SK-N-SH (cell line): ENCODE data around the gene KLHL24.

Experiments used
- CTCF ChIP-seq: fragments of 200-600 bp; sonication (generic); IDR thresholded peaks from 2 replicates; pipeline ENCODE4 v1.6.1; 2017; ENCODE audit warnings: antibody characterized with exemption, mild to moderate bottlenecking, moderate library complexity
- EP300 ChIP-seq, 2 experiments: IDR thresholded peaks; 2 replicates each; pipeline versions ENCODE4 v1.4.0 to v1.6.1; 2012; ENCODE audit warnings: borderline replicate concordance in 1 of 2, low read depth in 1 of 2, low read length in 1 of 2
- PBX3 ChIP-seq: IDR thresholded peaks from 2 replicates; pipeline ENCODE4; 2012
- POLR2AphosphoS5 ChIP-seq: IDR thresholded peaks from 2 replicates; pipeline ENCODE4 v1.6.1; 2012; ENCODE audit warnings: low read depth, low read length
- RAD21 ChIP-seq: IDR thresholded peaks from 2 replicates; pipeline ENCODE4 v1.6.1; 2012; ENCODE audit warnings: mild to moderate bottlenecking, low read length
- REST ChIP-seq: IDR thresholded peaks from 2 replicates; pipeline ENCODE4 v1.6.1; 2012; ENCODE audit warnings: mild to moderate bottlenecking, low read depth, low read length, moderate library complexity
- TAF1 ChIP-seq: IDR thresholded peaks from 2 replicates; pipeline ENCODE4 v1.6.1; 2012; ENCODE audit warnings: low read depth, mild to moderate bottlenecking, low read length, moderate library complexity, borderline replicate concordance
- TEAD4 ChIP-seq: IDR thresholded peaks from 2 replicates; pipeline ENCODE4 v1.4.0; 2012; ENCODE audit warnings: mild to moderate bottlenecking, borderline replicate concordance; ENCODE audit not compliant: insufficient read depth
- YY1 ChIP-seq: IDR thresholded peaks from 2 replicates; pipeline ENCODE4 v1.4.0; 2012; ENCODE audit warnings: low read depth, mild to moderate bottlenecking

GRCh38 chr3:183698756-183699155 is 63.3 kb downstream of the KLHL24 start:
- no peak for TF ChIP-seq TAF1
- no peak for TF ChIP-seq YY1
- no peak for TF ChIP-seq CTCF
- no peak for TF ChIP-seq REST
- no peak for TF ChIP-seq POLR2AphosphoS5
- TF ChIP-seq TEAD4: no peak
- no peak for TF ChIP-seq RAD21
- TF ChIP-seq PBX3: no peak
- TF ChIP-seq EP300 (IDR thresholded peaks at IDR 0.05; ENCODE audit: borderline replicate concordance in 1 of 2, low read depth in 1 of 2, low read length in 1 of 2): no peak
